Measurements from ENCODE around the gene STK32B. TPM values are rescaled to one million over a fixed set of nuclear protein-coding genes. Genes with fewer than 3 reads are reported as not detected.

Gene STK32B
- total RNA-seq, 1 experiment from 2014 or later, result 11.6 TPM

DNA sequence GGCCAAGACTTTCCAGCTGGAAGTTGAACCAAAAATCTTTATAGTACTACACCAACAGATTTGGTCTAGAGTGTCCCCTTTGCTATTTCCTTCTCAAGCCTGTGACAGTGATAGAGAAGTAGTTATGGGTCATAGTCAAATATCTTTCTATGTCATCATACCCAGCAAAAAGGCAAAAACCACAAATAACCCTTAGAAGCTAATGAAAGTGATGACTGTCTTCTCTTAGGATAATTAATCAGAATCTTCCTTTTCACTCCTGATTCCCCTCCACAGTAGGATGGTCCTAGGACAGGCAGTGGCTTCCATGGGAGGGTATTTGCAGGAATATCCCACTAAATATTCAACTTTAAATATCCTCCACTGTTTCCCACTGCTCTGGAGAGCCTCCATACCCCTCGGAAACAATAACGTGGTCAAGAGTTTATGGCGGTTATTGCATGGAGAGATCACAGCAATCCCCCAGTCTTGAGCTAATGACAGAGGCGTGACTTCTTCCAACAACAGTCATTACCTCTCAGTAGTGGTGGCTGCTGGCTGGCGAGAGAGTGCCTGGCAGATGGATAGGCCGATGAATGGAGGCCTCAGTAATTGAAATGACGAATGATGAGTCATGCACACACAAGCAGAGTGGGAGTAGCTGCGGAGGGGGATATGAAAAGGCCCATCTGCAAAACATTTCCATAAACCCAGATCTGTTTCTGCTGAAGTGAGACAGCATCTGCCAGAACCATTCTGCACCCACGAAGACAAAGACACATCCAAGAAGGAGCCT is 154.9 kb downstream of the STK32B start:
- no peak overlapping the region for H3K4me3 ChIP-seq (ENCODE audit: low read depth in 2 of 2, low read length in 2 of 2)
- in situ Hi-C loops (cut with HindIII; ENCODE audit: low pct_unique_long_range_greater_than_20kb, low sequenced_read_pairs), result no loop called here
- no peaks in the 10 kb centered on the region for H3K27me3 ChIP-seq (ENCODE audit: control insufficient read depth, insufficient read depth, low read length)
- ATAC-seq (peak; percentile 90), DNase-seq (ENCODE audit: low read depth, low spot score) (no peak)
- no peak overlapping the region for H3K27ac ChIP-seq (ENCODE audit: low read length)
- no peak for TF ChIP-seq TCF7L2 (IDR thresholded peaks at IDR 0.05; ENCODE audit: low read depth, low read length)
- TF ChIP-seq SIN3A (IDR thresholded peaks at IDR 0.05; ENCODE audit: borderline replicate concordance, insufficient read depth, low read depth, low read length), result no peak
- TF ChIP-seq POLR2AphosphoS5 (IDR thresholded peaks at IDR 0.05; ENCODE audit: low read depth, low read length), result no peak
- TF ChIP-seq, protein P1, sequence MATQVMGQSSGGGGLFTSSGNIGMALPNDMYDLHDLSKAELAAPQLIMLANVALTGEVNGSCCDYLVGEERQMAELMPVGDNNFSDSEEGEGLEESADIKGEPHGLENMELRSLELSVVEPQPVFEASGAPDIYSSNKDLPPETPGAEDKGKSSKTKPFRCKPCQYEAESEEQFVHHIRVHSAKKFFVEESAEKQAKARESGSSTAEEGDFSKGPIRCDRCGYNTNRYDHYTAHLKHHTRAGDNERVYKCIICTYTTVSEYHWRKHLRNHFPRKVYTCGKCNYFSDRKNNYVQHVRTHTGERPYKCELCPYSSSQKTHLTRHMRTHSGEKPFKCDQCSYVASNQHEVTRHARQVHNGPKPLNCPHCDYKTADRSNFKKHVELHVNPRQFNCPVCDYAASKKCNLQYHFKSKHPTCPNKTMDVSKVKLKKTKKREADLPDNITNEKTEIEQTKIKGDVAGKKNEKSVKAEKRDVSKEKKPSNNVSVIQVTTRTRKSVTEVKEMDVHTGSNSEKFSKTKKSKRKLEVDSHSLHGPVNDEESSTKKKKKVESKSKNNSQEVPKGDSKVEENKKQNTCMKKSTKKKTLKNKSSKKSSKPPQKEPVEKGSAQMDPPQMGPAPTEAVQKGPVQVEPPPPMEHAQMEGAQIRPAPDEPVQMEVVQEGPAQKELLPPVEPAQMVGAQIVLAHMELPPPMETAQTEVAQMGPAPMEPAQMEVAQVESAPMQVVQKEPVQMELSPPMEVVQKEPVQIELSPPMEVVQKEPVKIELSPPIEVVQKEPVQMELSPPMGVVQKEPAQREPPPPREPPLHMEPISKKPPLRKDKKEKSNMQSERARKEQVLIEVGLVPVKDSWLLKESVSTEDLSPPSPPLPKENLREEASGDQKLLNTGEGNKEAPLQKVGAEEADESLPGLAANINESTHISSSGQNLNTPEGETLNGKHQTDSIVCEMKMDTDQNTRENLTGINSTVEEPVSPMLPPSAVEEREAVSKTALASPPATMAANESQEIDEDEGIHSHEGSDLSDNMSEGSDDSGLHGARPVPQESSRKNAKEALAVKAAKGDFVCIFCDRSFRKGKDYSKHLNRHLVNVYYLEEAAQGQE (IDR thresholded peaks at IDR 0.05; ENCODE audit: insufficient read depth in 1 of 2, low read depth in 2 of 2, low read length in 1 of 2), result no peak
- TF ChIP-seq, protein P2, sequence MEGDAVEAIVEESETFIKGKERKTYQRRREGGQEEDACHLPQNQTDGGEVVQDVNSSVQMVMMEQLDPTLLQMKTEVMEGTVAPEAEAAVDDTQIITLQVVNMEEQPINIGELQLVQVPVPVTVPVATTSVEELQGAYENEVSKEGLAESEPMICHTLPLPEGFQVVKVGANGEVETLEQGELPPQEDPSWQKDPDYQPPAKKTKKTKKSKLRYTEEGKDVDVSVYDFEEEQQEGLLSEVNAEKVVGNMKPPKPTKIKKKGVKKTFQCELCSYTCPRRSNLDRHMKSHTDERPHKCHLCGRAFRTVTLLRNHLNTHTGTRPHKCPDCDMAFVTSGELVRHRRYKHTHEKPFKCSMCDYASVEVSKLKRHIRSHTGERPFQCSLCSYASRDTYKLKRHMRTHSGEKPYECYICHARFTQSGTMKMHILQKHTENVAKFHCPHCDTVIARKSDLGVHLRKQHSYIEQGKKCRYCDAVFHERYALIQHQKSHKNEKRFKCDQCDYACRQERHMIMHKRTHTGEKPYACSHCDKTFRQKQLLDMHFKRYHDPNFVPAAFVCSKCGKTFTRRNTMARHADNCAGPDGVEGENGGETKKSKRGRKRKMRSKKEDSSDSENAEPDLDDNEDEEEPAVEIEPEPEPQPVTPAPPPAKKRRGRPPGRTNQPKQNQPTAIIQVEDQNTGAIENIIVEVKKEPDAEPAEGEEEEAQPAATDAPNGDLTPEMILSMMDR (IDR thresholded peaks at IDR 0.05), result no peak
- CTCF ChIA-PET, result no interaction called here
- POLR2A ChIA-PET, result no interaction called here
- no peaks in the 10 kb centered on the region for H3K36me3 ChIP-seq (ENCODE audit: control insufficient read depth, insufficient read depth, low read length)
- no peaks in the 10 kb centered on the region for H3K4me1 ChIP-seq (ENCODE audit: control insufficient read depth, insufficient read depth, low read length)
- no TSS peak for BruUV-seq (replicated peaks)
- H3K9me3 ChIP-seq (ENCODE audit: control insufficient read depth, insufficient read depth, low read depth, low read length), result no peaks in the 10 kb centered on the region
- intact Hi-C loops (cut with micrococcal nuclease; ENCODE audit: unreplicated experiment), result no loop called here

- intact Hi-C loops (cut with micrococcal nuclease; ENCODE audit: unreplicated experiment), result no loop called here
- H3K36me3 ChIP-seq (ENCODE audit: control insufficient read depth, insufficient read depth, low read length), result no peaks in the 10 kb centered on the region
- H3K27me3 ChIP-seq (ENCODE audit: control insufficient read depth, insufficient read depth, low read length), result no peaks in the 10 kb centered on the region
- no peak for TF ChIP-seq SIN3A (IDR thresholded peaks at IDR 0.05; ENCODE audit: borderline replicate concordance, insufficient read depth, low read depth, low read length)
- no peak for TF ChIP-seq TCF7L2 (IDR thresholded peaks at IDR 0.05; ENCODE audit: low read depth, low read length)
- TF ChIP-seq, protein P1 (IDR thresholded peaks at IDR 0.05; ENCODE audit: insufficient read depth in 1 of 2, low read depth in 2 of 2, low read length in 1 of 2), result no peak
- TF ChIP-seq, protein P2 (IDR thresholded peaks at IDR 0.05), result no peak
- TF ChIP-seq POLR2AphosphoS5 (IDR thresholded peaks at IDR 0.05; ENCODE audit: low read depth, low read length), result no peak
- no peak for DNase-seq (ENCODE audit: low read depth, low spot score)
- no peak overlapping the region for H3K27ac ChIP-seq (ENCODE audit: low read length)
- no peaks in the 10 kb centered on the region for H3K9me3 ChIP-seq (ENCODE audit: control insufficient read depth, insufficient read depth, low read depth, low read length)
- ATAC-seq, result no peak
- H3K4me3 ChIP-seq (ENCODE audit: low read depth in 2 of 2, low read length in 2 of 2), result no peak overlapping the region
- CTCF ChIA-PET, result no interaction called here
- in situ Hi-C loops (cut with HindIII; ENCODE audit: low pct_unique_long_range_greater_than_20kb, low sequenced_read_pairs), result no loop called here
- POLR2A ChIA-PET, result no interaction called here
- no peaks in the 10 kb centered on the region for H3K4me1 ChIP-seq (ENCODE audit: control insufficient read depth, insufficient read depth, low read length)
- no TSS peak for BruUV-seq (replicated peaks)
Measured at GRCh38 chr4:5209862-5210261, 158.6 kb downstream of the STK32B start.

Data from Panc1 (cell line).